HEK293 (cell line): Measurements from ENCODE around the gene RFX2.

Experiments used
- HOXA7 ChIP-seq: sonication (generic); formaldehyde crosslinking; IDR thresholded peaks from 2 replicates; pipeline ENCODE4 v1.8.1; 2022; ENCODE audit warnings: missing genetic modification reagents, borderline replicate concordance
- REPIN1 ChIP-seq: fragments of 450-650 bp; formaldehyde crosslinking; IDR thresholded peaks from 2 replicates; pipeline ENCODE4 v1.5.1; 2017; ENCODE audit warnings: missing biosample characterization, missing genetic modification characterization, low read depth
- ZBTB1 ChIP-seq: fragments of 450-650 bp; formaldehyde crosslinking; IDR thresholded peaks from 2 replicates; pipeline ENCODE4 v1.5.1; 2016; ENCODE audit warnings: missing biosample characterization, missing genetic modification characterization
- ZBTB20 ChIP-seq: fragments of 450-650 bp; formaldehyde crosslinking; IDR thresholded peaks from 2 replicates; pipeline ENCODE4 v1.5.1; 2016; ENCODE audit warnings: missing biosample characterization, missing genetic modification characterization
- ZBTB21 ChIP-seq: fragments of 450-650 bp; formaldehyde crosslinking; IDR thresholded peaks from 2 replicates; pipeline ENCODE4 v1.5.1; 2017; ENCODE audit warnings: missing biosample characterization, missing genetic modification characterization
- ZNF501 ChIP-seq: fragments of 450-650 bp; formaldehyde crosslinking; IDR thresholded peaks from 2 replicates; pipeline ENCODE4 v1.5.1; 2016; ENCODE audit warnings: missing biosample characterization, missing genetic modification characterization
- ZNF555 ChIP-seq: fragments of 450-650 bp; formaldehyde crosslinking; conservative IDR thresholded peaks from 2 replicates; pipeline ENCODE4 v1.5.1; 2017; ENCODE audit warnings: missing biosample characterization, mild to moderate bottlenecking, missing genetic modification characterization, inconsistent platforms
- ZNF558 ChIP-seq: fragments of 450-650 bp; formaldehyde crosslinking; IDR thresholded peaks from 2 replicates; pipeline ENCODE4 v1.5.1; 2016; ENCODE audit warnings: missing biosample characterization, missing genetic modification characterization
- ZNF707 ChIP-seq: fragments of 450-650 bp; formaldehyde crosslinking; IDR thresholded peaks from 2 replicates; pipeline ENCODE4 v1.5.1; 2016; ENCODE audit warnings: missing biosample characterization, missing genetic modification characterization
- TF ChIP-seq, protein P1 (sequence below): fragments of 450-650 bp; formaldehyde crosslinking; IDR thresholded peaks from 2 replicates; pipeline ENCODE4 v1.5.1; 2016; ENCODE audit warnings: missing biosample characterization, missing genetic modification characterization
- TF ChIP-seq, protein P2 (sequence below): fragments of 450-650 bp; formaldehyde crosslinking; IDR thresholded peaks from 2 replicates; pipeline ENCODE4 v1.5.1; 2016; ENCODE audit warnings: missing biosample characterization, missing genetic modification characterization
- TF ChIP-seq, protein P3 (sequence below): fragments of 450-650 bp; formaldehyde crosslinking; IDR thresholded peaks from 2 replicates; pipeline ENCODE4 v1.5.1; 2016; ENCODE audit warnings: missing biosample characterization, missing genetic modification characterization

DNA sequence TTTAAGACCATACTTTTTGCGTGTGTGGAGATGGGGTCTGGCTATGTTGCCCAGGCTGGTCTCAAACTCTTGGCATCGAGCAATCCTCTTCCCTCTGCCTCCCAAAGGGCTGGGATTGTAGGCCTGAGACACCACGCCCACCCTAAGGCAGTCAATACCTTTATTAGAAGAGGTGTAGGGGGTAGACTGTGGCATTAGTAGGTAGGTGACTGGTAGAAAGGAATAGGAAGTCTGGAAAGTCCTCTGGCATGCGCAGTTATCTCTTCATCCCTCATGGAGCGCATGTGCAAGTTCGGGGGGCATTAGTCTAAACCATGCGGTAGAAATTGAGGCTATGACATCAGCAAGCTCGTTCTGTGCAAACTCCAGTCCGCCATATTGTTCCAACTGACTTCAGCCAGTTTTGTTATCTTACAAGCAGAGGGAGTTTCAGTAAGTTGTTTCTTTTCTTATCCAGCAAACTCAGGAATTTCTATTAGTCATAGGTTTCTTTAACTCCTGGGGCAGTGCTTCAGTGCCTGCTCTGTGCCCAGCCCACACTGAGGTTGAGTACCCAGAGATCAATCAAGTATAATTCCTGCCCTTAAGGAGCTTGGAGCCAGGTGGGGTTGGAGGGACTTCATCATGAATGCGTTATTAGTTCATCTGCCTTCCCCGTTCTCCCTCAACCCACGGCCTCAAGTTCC, 125.1 kb downstream of the RFX2 start:
- TF ChIP-seq, protein P1, sequence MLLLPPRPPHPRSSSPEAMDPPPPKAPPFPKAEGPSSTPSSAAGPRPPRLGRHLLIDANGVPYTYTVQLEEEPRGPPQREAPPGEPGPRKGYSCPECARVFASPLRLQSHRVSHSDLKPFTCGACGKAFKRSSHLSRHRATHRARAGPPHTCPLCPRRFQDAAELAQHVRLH (tag by site-specific recombination) = no peak
- TF ChIP-seq ZBTB1 (tag by site-specific recombination) (no peak), ZNF558 (tag by site-specific recombination) (no peak), ZNF501 (tag by site-specific recombination) (no peak), ZNF707 (tag by site-specific recombination) (no peak), ZNF555 (tag by site-specific recombination) (no peak), REPIN1 (tag by site-specific recombination) (no peak), ZBTB21 (no peak), HOXA7 (CRISPR knock-in tag) (no peak), ZBTB20 (tag by site-specific recombination) (no peak)
- TF ChIP-seq, protein P2, sequence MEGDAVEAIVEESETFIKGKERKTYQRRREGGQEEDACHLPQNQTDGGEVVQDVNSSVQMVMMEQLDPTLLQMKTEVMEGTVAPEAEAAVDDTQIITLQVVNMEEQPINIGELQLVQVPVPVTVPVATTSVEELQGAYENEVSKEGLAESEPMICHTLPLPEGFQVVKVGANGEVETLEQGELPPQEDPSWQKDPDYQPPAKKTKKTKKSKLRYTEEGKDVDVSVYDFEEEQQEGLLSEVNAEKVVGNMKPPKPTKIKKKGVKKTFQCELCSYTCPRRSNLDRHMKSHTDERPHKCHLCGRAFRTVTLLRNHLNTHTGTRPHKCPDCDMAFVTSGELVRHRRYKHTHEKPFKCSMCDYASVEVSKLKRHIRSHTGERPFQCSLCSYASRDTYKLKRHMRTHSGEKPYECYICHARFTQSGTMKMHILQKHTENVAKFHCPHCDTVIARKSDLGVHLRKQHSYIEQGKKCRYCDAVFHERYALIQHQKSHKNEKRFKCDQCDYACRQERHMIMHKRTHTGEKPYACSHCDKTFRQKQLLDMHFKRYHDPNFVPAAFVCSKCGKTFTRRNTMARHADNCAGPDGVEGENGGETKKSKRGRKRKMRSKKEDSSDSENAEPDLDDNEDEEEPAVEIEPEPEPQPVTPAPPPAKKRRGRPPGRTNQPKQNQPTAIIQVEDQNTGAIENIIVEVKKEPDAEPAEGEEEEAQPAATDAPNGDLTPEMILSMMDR (tag by site-specific recombination) = no peak
- TF ChIP-seq, protein P3, sequence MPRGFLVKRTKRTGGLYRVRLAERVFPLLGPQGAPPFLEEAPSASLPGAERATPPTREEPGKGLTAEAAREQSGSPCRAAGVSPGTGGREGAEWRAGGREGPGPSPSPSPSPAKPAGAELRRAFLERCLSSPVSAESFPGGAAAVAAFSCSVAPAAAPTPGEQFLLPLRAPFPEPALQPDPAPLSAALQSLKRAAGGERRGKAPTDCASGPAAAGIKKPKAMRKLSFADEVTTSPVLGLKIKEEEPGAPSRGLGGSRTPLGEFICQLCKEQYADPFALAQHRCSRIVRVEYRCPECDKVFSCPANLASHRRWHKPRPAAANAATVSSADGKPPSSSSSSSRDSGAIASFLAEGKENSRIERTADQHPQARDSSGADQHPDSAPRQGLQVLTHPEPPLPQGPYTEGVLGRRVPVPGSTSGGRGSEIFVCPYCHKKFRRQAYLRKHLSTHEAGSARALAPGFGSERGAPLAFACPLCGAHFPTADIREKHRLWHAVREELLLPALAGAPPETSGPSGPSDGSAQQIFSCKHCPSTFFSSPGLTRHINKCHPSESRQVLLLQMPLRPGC (tag by site-specific recombination) = no peak
